Panc1 (cell line): ENCODE data around the gene CA5A. TPM values are rescaled to one million over a fixed set of nuclear protein-coding genes. Genes with fewer than 3 reads are reported as not detected.
"Not testable (repeated sequence)": the region's sequence is repeated elsewhere in the genome, so short reads cannot be mapped to it uniquely, and the experiment has no call there.

ENCODE experiments used
- ATAC-seq: fragments of 200-7000 bp; cut with Tn5 transposase; 2 replicates; pipeline ENCODE4 v1.9.1; 2020; ENCODE audit warnings: mild to moderate bottlenecking, moderate library complexity
- BruUV-seq: library from RNA; stranded (reverse); fragments of 400-500 nt; replicated peaks from 2 replicates; lab custom pipeline; 2021; lab: Mats Ljungman, UMichigan
- CTCF ChIA-PET: fragments of 300-600 bp; sonication (Branson Sonifier 250); formaldehyde crosslinking; loops from one replicate; lab custom pipeline; 2022; ENCODE audit warnings: antibody characterized with exemption; lab: Charles Lee
- POLR2A ChIA-PET: fragments of 300-600 bp; sonication (Branson Sonifier 250); formaldehyde crosslinking; loops from one replicate; lab custom pipeline; 2022; ENCODE audit warnings: antibody characterized with exemption; lab: Charles Lee
- DNase-seq: peaks from one replicate; pipeline ENCODE4 v3.0.0-alpha.2; 2010; ENCODE audit warnings: low read depth, low spot score
- H3K27ac ChIP-seq: 2 replicates; pipeline ENCODE4 v1.5.1; 2011; ENCODE audit warnings: mild to moderate bottlenecking, low read length, inconsistent platforms
- H3K27me3 ChIP-seq: fragments of 200-500 bp; sonication (Bioruptor generic); 2 replicates; pipeline ENCODE4 v1.6.0; 2014; ENCODE audit warnings: low read length, inconsistent platforms; ENCODE audit not compliant: control insufficient read depth, insufficient read depth
- H3K36me3 ChIP-seq: fragments of 200-500 bp; sonication (Bioruptor generic); 2 replicates; pipeline ENCODE4 v1.5.1; 2014; ENCODE audit warnings: inconsistent platforms, mild to moderate bottlenecking, low read length, moderate library complexity; ENCODE audit not compliant: control insufficient read depth, insufficient read depth
- H3K4me1 ChIP-seq: 2 replicates; pipeline ENCODE4 v1.5.1; 2011; ENCODE audit warnings: inconsistent platforms, mild to moderate bottlenecking, low read length, moderate library complexity; ENCODE audit not compliant: control insufficient read depth, insufficient read depth
- H3K4me3 ChIP-seq, 2 experiments: 2 replicates each; pipeline ENCODE4 v1.5.1; 2011 to 2012; ENCODE audit warnings: low read depth in 2 of 2, low read length in 2 of 2, mild to moderate bottlenecking in 2 of 2, inconsistent platforms in 1 of 2, moderate library complexity in 1 of 2
- H3K9me3 ChIP-seq: fragments of 200-500 bp; sonication (Bioruptor generic); 2 replicates; pipeline ENCODE4 v1.5.1; 2014; ENCODE audit warnings: low read depth, mild to moderate bottlenecking, inconsistent platforms, low read length, moderate library complexity; ENCODE audit not compliant: control insufficient read depth, insufficient read depth
- POLR2AphosphoS5 ChIP-seq: IDR thresholded peaks from 2 replicates; pipeline ENCODE4 v1.6.1; 2012; ENCODE audit warnings: mild to moderate bottlenecking, low read depth, low read length, moderate library complexity
- in situ Hi-C: cut with HindIII; loops from 2 replicates; pipeline ENCODE4 v1.10.0; 2016; ENCODE audit warnings: low sequenced_read_pairs, low pct_unique_long_range_greater_than_20kb
- intact Hi-C: fragments of 100-400 bp; cut with micrococcal nuclease; formaldehyde crosslinking; loops from one replicate; pipeline ENCODE4 v1.10.0; 2022; ENCODE audit not compliant: unreplicated experiment
- total RNA-seq: library from RNA; stranded (reverse); gene quantifications from one replicate; pipeline ENCODE4 v1.2.1, GENCODE V29; 2021; ENCODE audit not compliant: unreplicated experiment
- TF ChIP-seq, protein P1 (sequence below), 2 experiments: IDR thresholded peaks; 2 replicates each; pipeline ENCODE4 v1.6.1; 2011 to 2012; ENCODE audit warnings: low read depth in 2 of 2, control low read depth in 1 of 2, low read length in 1 of 2, mild to moderate bottlenecking in 1 of 2, moderate library complexity in 1 of 2; ENCODE audit not compliant: insufficient read depth in 1 of 2

CA5A gene
- total RNA-seq, 1 experiment from 2014 or later = not detected

GRCh38 chr16:87864331-87864989 lies 71.9 kb downstream of the CA5A start:
- BruUV-seq = no TSS peak
- CTCF ChIA-PET = interaction anchor here (0.6 to 1.2 kb wide), 2 partner anchors 86 to 87 kb away, joined by 3 to 6 read pairs; no protein-coding TSS in a partner anchor
- Histone ChIP-seq H3K27ac (peak overlapping the region; percentile 65), H3K9me3 (no peaks in the 10 kb centered on the region), H3K27me3 (no peaks in the 10 kb centered on the region), H3K4me3 (peak overlapping the region; percentile 68 to 81), H3K4me1 (peaks cover 23% of the 10 kb centered on the region), H3K36me3 (no peaks in the 10 kb centered on the region)
- ATAC-seq (no peak), DNase-seq (no peak)
- in situ Hi-C loops = no loop called here
- TF ChIP-seq, protein P1, sequence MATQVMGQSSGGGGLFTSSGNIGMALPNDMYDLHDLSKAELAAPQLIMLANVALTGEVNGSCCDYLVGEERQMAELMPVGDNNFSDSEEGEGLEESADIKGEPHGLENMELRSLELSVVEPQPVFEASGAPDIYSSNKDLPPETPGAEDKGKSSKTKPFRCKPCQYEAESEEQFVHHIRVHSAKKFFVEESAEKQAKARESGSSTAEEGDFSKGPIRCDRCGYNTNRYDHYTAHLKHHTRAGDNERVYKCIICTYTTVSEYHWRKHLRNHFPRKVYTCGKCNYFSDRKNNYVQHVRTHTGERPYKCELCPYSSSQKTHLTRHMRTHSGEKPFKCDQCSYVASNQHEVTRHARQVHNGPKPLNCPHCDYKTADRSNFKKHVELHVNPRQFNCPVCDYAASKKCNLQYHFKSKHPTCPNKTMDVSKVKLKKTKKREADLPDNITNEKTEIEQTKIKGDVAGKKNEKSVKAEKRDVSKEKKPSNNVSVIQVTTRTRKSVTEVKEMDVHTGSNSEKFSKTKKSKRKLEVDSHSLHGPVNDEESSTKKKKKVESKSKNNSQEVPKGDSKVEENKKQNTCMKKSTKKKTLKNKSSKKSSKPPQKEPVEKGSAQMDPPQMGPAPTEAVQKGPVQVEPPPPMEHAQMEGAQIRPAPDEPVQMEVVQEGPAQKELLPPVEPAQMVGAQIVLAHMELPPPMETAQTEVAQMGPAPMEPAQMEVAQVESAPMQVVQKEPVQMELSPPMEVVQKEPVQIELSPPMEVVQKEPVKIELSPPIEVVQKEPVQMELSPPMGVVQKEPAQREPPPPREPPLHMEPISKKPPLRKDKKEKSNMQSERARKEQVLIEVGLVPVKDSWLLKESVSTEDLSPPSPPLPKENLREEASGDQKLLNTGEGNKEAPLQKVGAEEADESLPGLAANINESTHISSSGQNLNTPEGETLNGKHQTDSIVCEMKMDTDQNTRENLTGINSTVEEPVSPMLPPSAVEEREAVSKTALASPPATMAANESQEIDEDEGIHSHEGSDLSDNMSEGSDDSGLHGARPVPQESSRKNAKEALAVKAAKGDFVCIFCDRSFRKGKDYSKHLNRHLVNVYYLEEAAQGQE (IDR thresholded peaks at IDR 0.05; ENCODE audit: insufficient read depth in 1 of 2, low read depth in 2 of 2, low read length in 1 of 2) = no peak
- 0 out of 2 replicates have a peak, but pooled peaks have one; percentile 13 for TF ChIP-seq POLR2AphosphoS5
- intact Hi-C loops = no loop called here
- POLR2A ChIA-PET = interaction anchor here (0.9 kb wide), 1 partner anchor 24 kb away, joined by 3 read pairs; no protein-coding TSS in a partner anchor

- CTCF ChIA-PET = not testable (repeated sequence)
- peak overlapping the region; percentile 59; the same call in 1 of the 2 replicates for H3K27ac ChIP-seq
These were observed 73.0 kb downstream of the CA5A start for GRCh38 chr16:87863327-87863635.

DNA sequence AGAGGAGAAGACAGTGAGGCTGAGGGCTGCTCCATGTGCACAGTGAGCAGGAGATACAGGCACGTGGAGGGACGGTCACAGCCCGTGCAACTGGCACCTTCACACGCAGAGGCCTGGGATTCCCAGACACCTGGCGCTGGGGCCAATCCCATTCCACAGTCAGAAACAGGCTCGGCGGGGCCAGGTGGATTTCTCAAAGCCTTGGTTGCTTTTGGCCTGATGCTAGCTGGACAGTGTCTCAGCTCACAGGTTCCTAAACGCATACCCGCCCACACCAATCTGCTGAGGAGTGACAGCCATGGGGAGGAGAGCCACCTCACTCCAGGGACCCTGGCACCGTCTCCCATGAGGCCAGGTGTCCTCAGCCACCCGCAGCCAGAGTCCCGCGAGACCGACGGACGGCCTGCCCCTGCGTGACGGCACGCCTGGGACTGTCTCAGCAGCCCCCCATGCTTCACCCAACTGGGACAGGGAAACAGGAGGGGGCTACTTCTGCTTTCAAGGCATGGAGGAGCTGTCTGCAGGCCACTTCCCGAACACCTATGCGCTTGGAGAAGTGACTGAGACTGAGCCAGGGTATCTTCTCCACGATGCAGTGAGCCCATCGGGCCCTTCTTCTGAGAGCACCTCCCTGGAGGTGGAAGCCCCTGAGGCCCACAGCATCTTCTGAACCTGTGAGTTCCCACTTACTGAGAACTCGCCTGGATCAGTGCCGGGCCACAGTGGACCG lies 73.6 kb downstream of the CA5A start:
- CTCF ChIA-PET = not testable (repeated sequence)

More at GRCh38 chr16:87863327-87863635, 73.0 kb downstream of the CA5A start:
- BruUV-seq, H3K9me3 ChIP-seq, H3K36me3 ChIP-seq, intact Hi-C loops, H3K27me3 ChIP-seq, ATAC-seq, in situ Hi-C loops, POLR2A ChIA-PET, DNase-seq: not testable (repeated sequence)
- H3K4me3 ChIP-seq = peak overlapping the region; percentile 68 to 81
- H3K4me1 ChIP-seq = peaks cover 27% of the 10 kb centered on the region

More for the DNA sequence above, 73.6 kb downstream of the CA5A start:
- Histone ChIP-seq H3K4me1 (peaks cover 30% of the 10 kb centered on the region), H3K27ac (peak overlapping the region; percentile 61), H3K4me3 (peak overlapping the region; percentile 68 to 81)
- POLR2A ChIA-PET, BruUV-seq, H3K36me3 ChIP-seq, H3K9me3 ChIP-seq, intact Hi-C loops, DNase-seq, in situ Hi-C loops, H3K27me3 ChIP-seq: not testable (repeated sequence)
- ATAC-seq = peak; percentile 11
